GM23338 (cell line): ENCODE measurements around the gene CD177. TPM values are rescaled to one million over a fixed set of nuclear protein-coding genes. Genes with fewer than 3 reads are reported as not detected.
"Not testable (repeated sequence)": the region's sequence is repeated elsewhere in the genome, so short reads cannot be mapped to it uniquely, and the experiment has no call there.

Experiments used
- ATAC-seq: fragments of 200-7000 bp; cut with Tn5 transposase; 3 replicates; pipeline ENCODE4 v1.9.1; 2020
- DNase-seq: peaks from one replicate; pipeline ENCODE4 v3.0.0-alpha.2; 2015; ENCODE audit warnings: low spot score
- H2AFZ ChIP-seq: fragments of 200-600 bp; sonication (generic); 2 replicates; pipeline ENCODE4 v1.8.0; 2016; ENCODE audit warnings: antibody characterized with exemption, mild to moderate bottlenecking, moderate library complexity
- H3F3A ChIP-seq: fragments of 200-600 bp; sonication (generic); replicated peaks from 2 replicates; pipeline ENCODE4 v1.8.0; 2017; ENCODE audit warnings: antibody characterized with exemption, mixed run types, low read depth
- H3K27ac ChIP-seq: fragments of 200-600 bp; sonication (generic); 2 replicates; pipeline ENCODE4 v1.6.1; 2016; ENCODE audit warnings: low read depth
- H3K27me3 ChIP-seq: fragments of 200-600 bp; sonication (generic); 2 replicates; pipeline ENCODE4 v1.8.0; 2016; ENCODE audit warnings: mild to moderate bottlenecking, mixed run types, moderate library complexity; ENCODE audit not compliant: insufficient read depth
- H3K36me3 ChIP-seq: fragments of 200-600 bp; sonication (generic); 2 replicates; pipeline ENCODE4 v1.8.0; 2016; ENCODE audit warnings: mild to moderate bottlenecking; ENCODE audit not compliant: insufficient read depth
- H3K4me1 ChIP-seq: fragments of 200-600 bp; sonication (generic); 2 replicates; pipeline ENCODE4 v1.8.0; 2016; ENCODE audit warnings: mild to moderate bottlenecking, moderate library complexity; ENCODE audit not compliant: insufficient read depth
- H3K4me2 ChIP-seq: fragments of 200-600 bp; sonication (generic); 2 replicates; pipeline ENCODE4 v1.7.1; 2017; ENCODE audit warnings: mixed run types
- H3K4me3 ChIP-seq: fragments of 200-600 bp; sonication (generic); 2 replicates; pipeline ENCODE4 v1.6.1; 2016; ENCODE audit warnings: mixed run types
- H3K79me2 ChIP-seq: fragments of 200-600 bp; sonication (generic); replicated peaks from 2 replicates; pipeline ENCODE4 v1.8.0; 2017; ENCODE audit warnings: mild to moderate bottlenecking; ENCODE audit not compliant: insufficient read depth
- H3K9me2 ChIP-seq: fragments of 200-600 bp; sonication (generic); 2 replicates; pipeline ENCODE4 v1.8.0; 2017; ENCODE audit not compliant: insufficient read depth
- H4K20me1 ChIP-seq: fragments of 200-600 bp; sonication (generic); replicated peaks from 2 replicates; pipeline ENCODE4 v1.8.0; 2017; ENCODE audit warnings: mild to moderate bottlenecking; ENCODE audit not compliant: insufficient read depth
- H3K27ac Mint-ChIP-seq: 2 replicates; pipeline ENCODE4 v1.8.0; 2020; ENCODE audit warnings: inconsistent platforms, mild to moderate bottlenecking, moderate library complexity, mixed read lengths
- H3K27me3 Mint-ChIP-seq: 3 replicates; pipeline ENCODE4 v1.8.0; 2022; ENCODE audit warnings: low read depth, mild to moderate bottlenecking, moderate library complexity, mixed read lengths, inconsistent platforms; ENCODE audit not compliant: insufficient read depth, poor library complexity
- H3K36me3 Mint-ChIP-seq: 3 replicates; pipeline ENCODE4 v1.8.0; 2021; ENCODE audit warnings: low read depth, mild to moderate bottlenecking, inconsistent platforms, moderate library complexity, mixed read lengths
- H3K4me1 Mint-ChIP-seq: 3 replicates; pipeline ENCODE4 v1.8.0; 2020; ENCODE audit warnings: mild to moderate bottlenecking, inconsistent platforms, mixed read lengths
- H3K4me3 Mint-ChIP-seq: 3 replicates; pipeline ENCODE4 v1.8.0; 2021; ENCODE audit warnings: moderate library complexity, mild to moderate bottlenecking, inconsistent platforms, mixed read lengths
- H3K9me3 Mint-ChIP-seq: 3 replicates; pipeline ENCODE4 v1.8.0; 2020; ENCODE audit warnings: moderate library complexity, mild to moderate bottlenecking, inconsistent platforms, mixed read lengths
- polyA plus RNA-seq: library from polyadenylated mRNA; unstranded; fragments of >200 nt; fragmentation: Nextera tagmentation; extraction: Ambion mirVana; gene quantifications from 2 replicates; pipeline ENCODE4 v1.2.1, GENCODE V29; 2016
- total RNA-seq: library from RNA; depleted of rRNA; stranded (reverse); fragments of >200 nt; shearing (Covaris generic); gene quantifications from 2 replicates; pipeline ENCODE4 v1.2.3, GENCODE V29; 2014

CD177 gene
- total and polyA plus RNA-seq, 2 experiments from 2014 or later, result 0.50 to 0.90 TPM

DNA sequence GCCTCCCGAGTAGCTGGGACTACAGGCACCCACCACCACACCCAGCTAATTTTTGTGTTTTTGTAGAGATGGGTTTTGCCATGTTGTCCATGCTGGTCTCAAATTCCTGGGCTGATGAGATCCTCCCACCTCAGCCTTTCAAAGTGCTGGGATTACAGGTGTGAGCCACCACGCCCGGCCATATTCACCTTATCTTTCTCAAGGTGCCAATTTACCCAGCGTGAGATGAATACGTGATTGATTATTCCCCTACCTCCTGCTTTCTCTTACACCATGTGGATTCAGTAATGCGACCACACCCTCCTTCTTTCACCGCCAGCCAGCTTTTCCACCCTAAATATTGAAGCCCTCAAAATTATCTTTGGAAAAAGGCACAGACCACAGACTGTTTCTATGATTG is 29.8 kb downstream of the CD177 start:
- Mint-ChIP-seq H3K4me1 (peaks cover 11% of the 10 kb centered on the region; the same call in 2 of the 3 replicates), H3K36me3 (peaks cover 13% of the 10 kb centered on the region; the same call in 2 of the 3 replicates), H3K9me3 (peaks cover 27% of the 10 kb centered on the region)
- H3K27ac Mint-ChIP-seq, H2AFZ ChIP-seq, H3K9me2 ChIP-seq, H3K27me3 Mint-ChIP-seq, H3K27me3 ChIP-seq, H3K4me3 Mint-ChIP-seq, H3K36me3 ChIP-seq, H3K79me2 ChIP-seq, H3K27ac ChIP-seq, H3F3A ChIP-seq, H3K4me3 ChIP-seq, DNase-seq, H3K4me2 ChIP-seq, H3K4me1 ChIP-seq, ATAC-seq, H4K20me1 ChIP-seq: not testable (repeated sequence)

DNA sequence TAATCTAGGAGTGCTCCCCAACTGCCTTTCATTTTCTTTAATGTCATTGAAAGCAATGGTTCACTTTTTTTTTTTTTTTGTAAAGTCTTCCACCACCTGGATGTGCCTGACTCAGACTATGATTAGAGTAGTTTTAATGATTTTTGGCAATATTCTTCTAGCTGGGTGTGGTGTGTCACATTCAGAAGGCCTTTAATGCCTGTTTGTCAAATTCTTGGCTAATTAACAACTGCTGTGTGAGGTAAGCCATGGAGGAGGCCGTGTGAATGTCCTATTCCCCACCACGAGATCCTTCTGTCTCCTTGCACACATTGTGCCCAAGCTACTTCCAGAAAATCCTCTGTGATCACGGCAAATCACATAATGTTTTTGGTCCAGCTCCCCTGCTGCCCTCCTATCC is 30.3 kb downstream of the CD177 start:
- Mint-ChIP-seq H3K4me1 (peaks cover 11% of the 10 kb centered on the region; the same call in 2 of the 3 replicates), H3K36me3 (peaks cover 13% of the 10 kb centered on the region; the same call in 2 of the 3 replicates), H3K9me3 (peaks cover 27% of the 10 kb centered on the region)
- H4K20me1 ChIP-seq, H3K27ac Mint-ChIP-seq, H3K4me1 ChIP-seq, H3K27me3 ChIP-seq, DNase-seq, H3K9me2 ChIP-seq, H3F3A ChIP-seq, H3K27ac ChIP-seq, H3K27me3 Mint-ChIP-seq, H3K4me3 ChIP-seq, H2AFZ ChIP-seq, H3K4me3 Mint-ChIP-seq, H3K4me2 ChIP-seq, H3K36me3 ChIP-seq, H3K79me2 ChIP-seq, ATAC-seq: not testable (repeated sequence)

DNA sequence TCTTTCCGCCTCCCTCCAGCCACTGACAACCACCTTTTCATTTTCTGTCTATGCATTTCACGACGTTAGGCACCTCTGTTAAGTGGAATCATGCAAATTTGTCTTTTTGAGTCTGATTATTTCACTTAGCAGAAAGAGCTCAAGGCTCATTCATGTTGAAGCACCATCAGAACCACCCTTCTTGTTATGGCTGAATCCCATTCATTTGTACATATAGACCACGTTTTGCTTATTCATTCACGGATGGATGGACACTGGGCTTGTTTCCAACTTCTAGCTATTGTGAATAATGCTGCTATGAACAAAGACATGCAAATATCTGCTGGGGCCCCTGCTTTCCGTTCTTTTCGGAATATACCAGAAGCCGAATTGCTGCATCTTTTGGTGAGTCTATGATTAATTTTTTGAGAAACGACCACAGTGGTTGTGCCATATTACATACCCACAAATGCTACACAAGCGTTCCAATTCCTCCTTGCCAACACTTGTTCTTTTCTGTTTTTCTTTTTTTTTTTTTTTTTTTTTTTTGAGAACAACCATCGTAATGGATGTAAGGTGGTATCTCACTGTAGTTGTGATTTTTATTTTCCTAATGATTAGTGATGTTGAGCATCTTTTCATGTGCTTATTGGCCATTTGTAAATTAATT is 37.5 kb downstream of the CD177 start:
- H3K4me3 ChIP-seq, H2AFZ ChIP-seq: not testable (repeated sequence)

DNA sequence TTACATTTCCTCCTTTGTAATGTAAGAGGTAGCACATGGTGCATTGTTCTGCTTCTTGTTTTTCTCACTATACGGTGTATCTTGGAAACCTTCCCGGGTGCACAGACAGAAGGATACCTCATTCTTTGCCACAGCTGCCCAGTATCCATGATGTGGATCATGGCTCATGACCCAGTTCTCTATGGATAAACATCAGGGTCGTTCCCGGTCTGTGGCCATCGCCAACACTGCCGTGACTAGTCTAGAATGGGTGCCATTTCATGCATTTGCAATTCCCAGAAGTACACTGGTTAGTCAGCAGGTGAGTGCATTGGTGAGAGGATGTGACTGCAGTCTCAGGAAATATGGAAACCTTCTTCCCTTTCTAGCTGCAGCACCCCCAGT is 38.1 kb downstream of the CD177 start:
- H3K4me1 ChIP-seq, H3K27me3 Mint-ChIP-seq, H3K4me2 ChIP-seq, H3K36me3 Mint-ChIP-seq, H3K79me2 ChIP-seq, H3K36me3 ChIP-seq, H3K27ac ChIP-seq, H3K4me3 ChIP-seq, H3K27me3 ChIP-seq, H3K9me2 ChIP-seq, ATAC-seq, H3K4me3 Mint-ChIP-seq, DNase-seq, H3F3A ChIP-seq, H3K4me1 Mint-ChIP-seq, H4K20me1 ChIP-seq, H3K27ac Mint-ChIP-seq, H2AFZ ChIP-seq: not testable (repeated sequence)
- peaks cover 10% of the 10 kb centered on the region for H3K9me3 Mint-ChIP-seq

More for the DNA sequence above, 37.5 kb downstream of the CD177 start:
- H3K27me3 Mint-ChIP-seq, H4K20me1 ChIP-seq, H3K4me1 Mint-ChIP-seq, H3K4me2 ChIP-seq, ATAC-seq, H3K79me2 ChIP-seq, H3K36me3 ChIP-seq, H3K36me3 Mint-ChIP-seq, H3K4me1 ChIP-seq, H3K9me2 ChIP-seq, H3K27ac Mint-ChIP-seq, H3F3A ChIP-seq, DNase-seq, H3K27ac ChIP-seq, H3K27me3 ChIP-seq, H3K4me3 Mint-ChIP-seq: not testable (repeated sequence)
- peaks cover 15% of the 10 kb centered on the region for H3K9me3 Mint-ChIP-seq

DNA sequence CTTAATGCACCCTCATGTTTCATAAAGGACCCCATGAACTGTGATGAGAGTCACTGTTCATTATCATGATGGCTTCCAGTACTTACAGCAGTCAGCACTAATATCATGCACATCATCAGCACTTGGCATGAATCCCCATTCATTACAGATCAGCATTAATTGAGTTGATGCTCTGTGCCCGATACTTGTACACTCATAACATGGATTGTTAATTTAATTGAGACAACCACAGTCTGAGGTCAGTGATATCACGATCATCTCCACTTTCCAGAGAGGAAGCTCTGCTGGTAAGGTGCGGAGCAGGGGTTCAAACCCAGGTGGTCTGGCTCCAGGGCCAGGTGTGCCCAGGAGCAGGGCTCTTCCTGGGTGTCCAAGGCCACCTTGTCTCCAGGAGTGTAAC is 40.0 kb downstream of the CD177 start:
- not testable (repeated sequence) for H3K27me3 ChIP-seq, ATAC-seq, H3K4me2 ChIP-seq, H3K4me1 Mint-ChIP-seq, H3K27me3 Mint-ChIP-seq, H3K36me3 Mint-ChIP-seq, H3K4me3 ChIP-seq, H3K4me3 Mint-ChIP-seq, H3K9me3 Mint-ChIP-seq, H3K27ac ChIP-seq, H3K9me2 ChIP-seq, H2AFZ ChIP-seq, H3K4me1 ChIP-seq, H3K27ac Mint-ChIP-seq, H3K79me2 ChIP-seq, H3K36me3 ChIP-seq, DNase-seq, H4K20me1 ChIP-seq, H3F3A ChIP-seq
